Measurements from ENCODE around the gene TSTD1. TPM values are rescaled to one million over a fixed set of nuclear protein-coding genes. Genes with fewer than 3 reads are reported as not detected.
A peak's percentile ranks its signal among the peaks of the same experiment; 100 is the strongest.

The TSTD1 gene
- total RNA-seq, 1 experiment from 2014 or later = 24.8 TPM

- no peaks in the 10 kb centered on the region for H3K4me1 ChIP-seq
- no TSS peak for BruUV-seq (replicated peaks)
- no peaks in the 10 kb centered on the region for H3K9me3 ChIP-seq
- intact Hi-C loops (cut with micrococcal nuclease; ENCODE audit: unreplicated experiment) = loop anchor here (1.0 kb wide), 3 partner anchors 26 to 79 kb away; partner anchors contain the start of gene KLHDC9
- H3K4me1 Mint-ChIP-seq (ENCODE audit: low read depth, unreplicated experiment) = peaks cover 9% of the 10 kb centered on the region
- no peaks in the 10 kb centered on the region for H3K27me3 ChIP-seq (replicated peaks; ENCODE audit: control insufficient read depth, insufficient read depth, low read length)
- H3K4me3 Mint-ChIP-seq (ENCODE audit: unreplicated experiment) = no peak overlapping the region
- ChIA-PET POLR2A (interaction anchor here (0.6 to 1.7 kb wide), 3 partner anchors 49 to 308 kb away, joined by 3 to 4 read pairs (median 3); partner anchors contain the start of gene F11R), CTCF (interaction anchor here (0.6 to 3.4 kb wide), 10 partner anchors 12 to 94 kb away, joined by 3 to 32 read pairs (median 4); partner anchors contain the start of genes DEDD, F11R, KLHDC9 and PPOX)
- H3K27me3 Mint-ChIP-seq (ENCODE audit: insufficient read depth, unreplicated experiment) = no peaks in the 10 kb centered on the region
- peaks cover 4% of the 10 kb centered on the region for H3K36me3 Mint-ChIP-seq (ENCODE audit: insufficient read depth, unreplicated experiment)
- H3K27ac Mint-ChIP-seq (ENCODE audit: unreplicated experiment) = no peak overlapping the region
- TF ChIP-seq, protein P1, sequence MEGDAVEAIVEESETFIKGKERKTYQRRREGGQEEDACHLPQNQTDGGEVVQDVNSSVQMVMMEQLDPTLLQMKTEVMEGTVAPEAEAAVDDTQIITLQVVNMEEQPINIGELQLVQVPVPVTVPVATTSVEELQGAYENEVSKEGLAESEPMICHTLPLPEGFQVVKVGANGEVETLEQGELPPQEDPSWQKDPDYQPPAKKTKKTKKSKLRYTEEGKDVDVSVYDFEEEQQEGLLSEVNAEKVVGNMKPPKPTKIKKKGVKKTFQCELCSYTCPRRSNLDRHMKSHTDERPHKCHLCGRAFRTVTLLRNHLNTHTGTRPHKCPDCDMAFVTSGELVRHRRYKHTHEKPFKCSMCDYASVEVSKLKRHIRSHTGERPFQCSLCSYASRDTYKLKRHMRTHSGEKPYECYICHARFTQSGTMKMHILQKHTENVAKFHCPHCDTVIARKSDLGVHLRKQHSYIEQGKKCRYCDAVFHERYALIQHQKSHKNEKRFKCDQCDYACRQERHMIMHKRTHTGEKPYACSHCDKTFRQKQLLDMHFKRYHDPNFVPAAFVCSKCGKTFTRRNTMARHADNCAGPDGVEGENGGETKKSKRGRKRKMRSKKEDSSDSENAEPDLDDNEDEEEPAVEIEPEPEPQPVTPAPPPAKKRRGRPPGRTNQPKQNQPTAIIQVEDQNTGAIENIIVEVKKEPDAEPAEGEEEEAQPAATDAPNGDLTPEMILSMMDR (IDR thresholded peaks at IDR 0.05; ENCODE audit: insufficient read depth in 1 of 2, low read depth in 1 of 2, low read length in 1 of 2, severe bottlenecking in 1 of 2, unreplicated experiment in 1 of 2) = peak; percentile 74 to 82
- H3K4me3 ChIP-seq (ENCODE audit: low read depth, low read length) = no peak overlapping the region
- DNase-seq = peak; percentile 78
- H3K9me3 Mint-ChIP-seq (ENCODE audit: unreplicated experiment) = no peaks in the 10 kb centered on the region
- H3K36me3 ChIP-seq (ENCODE audit: control insufficient read depth, insufficient read depth, low read length) = no peaks in the 10 kb centered on the region
These were observed 33.2 kb upstream of the TSTD1 start for GRCh38 chr1:161071886-161072371.

GRCh38 chr1:161070761-161071160, 32.0 kb upstream of the TSTD1 start:
- Mint-ChIP-seq H3K27ac (ENCODE audit: unreplicated experiment) (no peak overlapping the region), H3K4me3 (ENCODE audit: unreplicated experiment) (no peak overlapping the region), H3K9me3 (ENCODE audit: unreplicated experiment) (no peaks in the 10 kb centered on the region), H3K4me1 (ENCODE audit: low read depth, unreplicated experiment) (peaks cover 9% of the 10 kb centered on the region), H3K27me3 (ENCODE audit: insufficient read depth, unreplicated experiment) (no peaks in the 10 kb centered on the region), H3K36me3 (ENCODE audit: insufficient read depth, unreplicated experiment) (peaks cover 4% of the 10 kb centered on the region)
- ChIA-PET POLR2A (no interaction called here), CTCF (interaction anchor here (3.4 kb wide), 1 partner anchor 27 kb away, joined by 32 read pairs; the partner anchor contains the start of gene KLHDC9)
- no peak for DNase-seq
- H3K36me3 ChIP-seq (ENCODE audit: control insufficient read depth, insufficient read depth, low read length) = no peaks in the 10 kb centered on the region
- BruUV-seq (replicated peaks) = no TSS peak
- intact Hi-C loops (cut with micrococcal nuclease; ENCODE audit: unreplicated experiment) = loop anchor here (1.0 kb wide), 2 partner anchors 69 to 77 kb away; no protein-coding TSS in a partner anchor
- no peaks in the 10 kb centered on the region for H3K9me3 ChIP-seq
- H3K4me1 ChIP-seq = no peaks in the 10 kb centered on the region
- no peak overlapping the region for H3K4me3 ChIP-seq (ENCODE audit: low read depth, low read length)
- no peaks in the 10 kb centered on the region for H3K27me3 ChIP-seq (replicated peaks; ENCODE audit: control insufficient read depth, insufficient read depth, low read length)
- TF ChIP-seq, protein P1 (IDR thresholded peaks at IDR 0.05; ENCODE audit: insufficient read depth in 1 of 2, low read depth in 1 of 2, low read length in 1 of 2, severe bottlenecking in 1 of 2, unreplicated experiment in 1 of 2) = no peak

GRCh38 chr1:161069731-161070270, 31.0 kb upstream of the TSTD1 start, which contains the start of gene ARHGAP30:
Gene ARHGAP30, minus strand, starts transcription at chr1:161069891. Its CDS starts 267 bp downstream, at chr1:161069624.
- Histone ChIP-seq H3K9me3 (no peaks in the 10 kb centered on the region), H3K36me3 (ENCODE audit: control insufficient read depth, insufficient read depth, low read length) (no peaks in the 10 kb centered on the region), H3K27me3 (replicated peaks; ENCODE audit: control insufficient read depth, insufficient read depth, low read length) (no peaks in the 10 kb centered on the region), H3K4me3 (ENCODE audit: low read depth, low read length) (no peak within 1 kb of the TSS), H3K4me1 (no peaks in the 10 kb centered on the region)
- Mint-ChIP-seq H3K27me3 (ENCODE audit: insufficient read depth, unreplicated experiment) (no peaks in the 10 kb centered on the region), H3K4me3 (ENCODE audit: unreplicated experiment) (no peak within 1 kb of the TSS), H3K36me3 (ENCODE audit: insufficient read depth, unreplicated experiment) (peaks cover 4% of the 10 kb centered on the region), H3K27ac (ENCODE audit: unreplicated experiment) (no peak within 1 kb of the TSS), H3K9me3 (ENCODE audit: unreplicated experiment) (no peaks in the 10 kb centered on the region), H3K4me1 (ENCODE audit: low read depth, unreplicated experiment) (peaks cover 9% of the 10 kb centered on the region)
- BruUV-seq (replicated peaks) = no TSS peak
- TF ChIP-seq, protein P1 (IDR thresholded peaks at IDR 0.05; ENCODE audit: insufficient read depth in 1 of 2, low read depth in 1 of 2, low read length in 1 of 2, severe bottlenecking in 1 of 2, unreplicated experiment in 1 of 2) = no peak
- no peak for DNase-seq
- ChIA-PET POLR2A (interaction anchor here (0.6 kb wide), 1 partner anchor 299 kb away, joined by 3 read pairs; no protein-coding TSS in a partner anchor), CTCF (interaction anchor here (0.6 to 3.4 kb wide), 2 partner anchors 28 to 32 kb away, joined by 3 to 32 read pairs; partner anchors contain the start of gene KLHDC9)
- intact Hi-C loops (cut with micrococcal nuclease; ENCODE audit: unreplicated experiment) = no loop called here

Data from Caco-2 (cell line).